OCI-LY3 (cell line): Measurements from ENCODE around the gene CFAP251.

Source experiments
- H2AFZ ChIP-seq: fragments of 200-600, 300-600 bp; shearing (Covaris generic); 2 replicates; pipeline ENCODE4 v1.6.0; 2014; ENCODE audit warnings: antibody characterized with exemption, low read depth, low read length
- H3K27ac ChIP-seq: fragments of 200-600, 300-600 bp; sonication (generic); 2 replicates; pipeline ENCODE4 v1.5.1; 2014; ENCODE audit warnings: mild to moderate bottlenecking, low read length, moderate library complexity, mixed read lengths
- H3K27me3 ChIP-seq: fragments of 200-600, 300-600 bp; sonication (generic); 2 replicates; pipeline ENCODE4 v1.6.1; 2014; ENCODE audit warnings: low read depth, low read length, mixed read lengths
- H3K36me3 ChIP-seq: fragments of 200-600, 300-600 bp; sonication (generic); replicated peaks from 2 replicates; pipeline ENCODE3; 2014; ENCODE audit warnings: low read depth, low read length, mixed read lengths
- H3K4me1 ChIP-seq: fragments of 300-600, 200-600 bp; sonication (generic); 2 replicates; pipeline ENCODE4 v1.6.1; 2014; ENCODE audit warnings: low read length, mixed read lengths
- H3K4me2 ChIP-seq: fragments of 200-600, 300-600 bp; sonication (generic); 2 replicates; pipeline ENCODE4 v1.6.1; 2014; ENCODE audit warnings: low read length, mixed read lengths
- H3K4me3 ChIP-seq: fragments of 300-600, 200-600 bp; sonication (generic); 2 replicates; pipeline ENCODE4 v1.5.1; 2014; ENCODE audit warnings: antibody characterized with exemption, mild to moderate bottlenecking, low read length, moderate library complexity
- H3K79me2 ChIP-seq: fragments of 300-600, 200-600 bp; shearing (Covaris generic); 2 replicates; pipeline ENCODE4 v1.6.1; 2014; ENCODE audit warnings: mild to moderate bottlenecking, low read length, mixed read lengths
- H3K9ac ChIP-seq: fragments of 300-600, 200-600 bp; shearing (Covaris generic); 2 replicates; pipeline ENCODE4 v1.6.0; 2014; ENCODE audit warnings: mild to moderate bottlenecking, low read length, moderate library complexity
- H3K9me3 ChIP-seq: fragments of 200-600, 300-600 bp; shearing (Covaris generic); 2 replicates; pipeline ENCODE4 v1.6.1; 2014; ENCODE audit warnings: low read length, mixed read lengths; ENCODE audit not compliant: insufficient read depth
- H4K20me1 ChIP-seq: fragments of 200-600, 300-600 bp; sonication (generic); 2 replicates; pipeline ENCODE4 v1.6.1; 2016; ENCODE audit warnings: low read length, mixed read lengths; ENCODE audit not compliant: insufficient read depth
- EZH2phosphoT487 ChIP-seq: fragments of 200-600 bp; shearing (Covaris generic); IDR thresholded peaks from 2 replicates; pipeline ENCODE4 v1.6.1; 2018; ENCODE audit warnings: antibody characterized with exemption, mixed run types, low read depth
- TF ChIP-seq, protein P1 (sequence below): fragments of 200-600, 300-600 bp; sonication (generic); IDR thresholded peaks from 2 replicates; pipeline ENCODE4 v1.5.1; 2014; ENCODE audit warnings: antibody characterized with exemption, low read length, low read depth

Gene CFAP251

GRCh38 chr12:122026706-122027333, 108.4 kb downstream of the CFAP251 start:
- Histone ChIP-seq H3K4me3 (no peak overlapping the region), H3K27me3 (no peaks in the 10 kb centered on the region), H3K4me2 (peak overlapping the region; percentile 13; the same call in 1 of the 2 replicates), H3K27ac (no peak overlapping the region; the same call in 1 of the 2 replicates), H2AFZ (no peak overlapping the region), H3K9ac (no peak overlapping the region), H4K20me1 (peaks cover 48% of the 10 kb centered on the region), H3K36me3 (peaks cover 17% of the 10 kb centered on the region), H3K79me2 (peaks cover 95% of the 10 kb centered on the region), H3K4me1 (peaks cover 75% of the 10 kb centered on the region), H3K9me3 (no peaks in the 10 kb centered on the region)
- TF ChIP-seq, protein P1, sequence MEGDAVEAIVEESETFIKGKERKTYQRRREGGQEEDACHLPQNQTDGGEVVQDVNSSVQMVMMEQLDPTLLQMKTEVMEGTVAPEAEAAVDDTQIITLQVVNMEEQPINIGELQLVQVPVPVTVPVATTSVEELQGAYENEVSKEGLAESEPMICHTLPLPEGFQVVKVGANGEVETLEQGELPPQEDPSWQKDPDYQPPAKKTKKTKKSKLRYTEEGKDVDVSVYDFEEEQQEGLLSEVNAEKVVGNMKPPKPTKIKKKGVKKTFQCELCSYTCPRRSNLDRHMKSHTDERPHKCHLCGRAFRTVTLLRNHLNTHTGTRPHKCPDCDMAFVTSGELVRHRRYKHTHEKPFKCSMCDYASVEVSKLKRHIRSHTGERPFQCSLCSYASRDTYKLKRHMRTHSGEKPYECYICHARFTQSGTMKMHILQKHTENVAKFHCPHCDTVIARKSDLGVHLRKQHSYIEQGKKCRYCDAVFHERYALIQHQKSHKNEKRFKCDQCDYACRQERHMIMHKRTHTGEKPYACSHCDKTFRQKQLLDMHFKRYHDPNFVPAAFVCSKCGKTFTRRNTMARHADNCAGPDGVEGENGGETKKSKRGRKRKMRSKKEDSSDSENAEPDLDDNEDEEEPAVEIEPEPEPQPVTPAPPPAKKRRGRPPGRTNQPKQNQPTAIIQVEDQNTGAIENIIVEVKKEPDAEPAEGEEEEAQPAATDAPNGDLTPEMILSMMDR: peak; percentile 17; the same call in 1 of the 2 replicates
- no peak for TF ChIP-seq EZH2phosphoT487

- peaks cover 88% of the 10 kb centered on the region for H3K79me2 ChIP-seq
- peaks cover 18% of the 10 kb centered on the region for H3K36me3 ChIP-seq
- peak overlapping the region; percentile 86 for H3K4me2 ChIP-seq
- peak overlapping the region; percentile 11 for H3K9ac ChIP-seq
- no peaks in the 10 kb centered on the region for H3K27me3 ChIP-seq
- peaks cover 86% of the 10 kb centered on the region for H3K4me1 ChIP-seq
- peak overlapping the region; percentile 55 for H3K4me3 ChIP-seq
- peaks cover 52% of the 10 kb centered on the region for H4K20me1 ChIP-seq
- H3K27ac ChIP-seq: peak overlapping the region; percentile 10
- H3K9me3 ChIP-seq: no peaks in the 10 kb centered on the region
- TF ChIP-seq, protein P1: no peak
- no peak overlapping the region for H2AFZ ChIP-seq
Measured at GRCh38 chr12:122028165-122028904, 109.9 kb downstream of the CFAP251 start.

DNA sequence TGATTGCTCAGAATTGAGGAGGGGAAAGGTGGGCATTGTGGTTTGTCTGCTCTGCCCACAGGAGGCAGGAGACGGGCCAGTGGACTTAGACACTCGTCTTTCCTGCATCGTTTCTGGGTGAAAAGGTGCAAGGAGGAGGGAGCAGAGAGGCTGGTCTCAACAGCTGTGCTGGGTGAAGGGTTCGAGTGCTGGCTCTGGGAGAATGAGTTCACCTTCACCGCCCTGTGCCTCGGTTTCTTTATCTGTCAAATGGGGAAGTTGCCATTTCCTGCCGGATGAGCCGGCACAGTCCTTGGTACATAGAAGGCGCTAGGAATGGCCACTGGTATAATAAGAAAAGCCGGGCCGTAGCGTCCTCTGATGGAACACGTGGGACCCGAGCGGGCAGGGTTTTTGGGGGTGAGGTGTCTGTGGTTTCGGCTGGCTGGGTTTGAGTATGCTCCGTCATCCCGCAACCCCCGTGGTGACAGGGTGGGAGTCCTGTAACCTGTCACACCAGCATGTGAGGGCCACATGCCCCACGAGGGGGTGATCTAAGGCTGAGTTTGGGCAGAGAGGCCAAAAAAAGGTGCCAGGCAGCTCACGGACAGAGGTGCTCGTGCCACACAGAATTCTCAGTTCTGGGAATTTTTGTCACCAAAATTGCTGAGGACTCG, 110.6 kb downstream of the CFAP251 start:
- Histone ChIP-seq H3K4me3 (peak overlapping the region; percentile 55), H3K27me3 (no peaks in the 10 kb centered on the region), H3K27ac (peak overlapping the region; percentile 27), H3K36me3 (peaks cover 24% of the 10 kb centered on the region), H3K9me3 (no peaks in the 10 kb centered on the region), H3K4me1 (peaks cover 83% of the 10 kb centered on the region), H3K4me2 (peak overlapping the region; percentile 86), H3K79me2 (peaks cover 87% of the 10 kb centered on the region), H3K9ac (peak overlapping the region; percentile 11; the same call in 1 of the 2 replicates), H4K20me1 (peaks cover 52% of the 10 kb centered on the region), H2AFZ (no peak overlapping the region)
- TF ChIP-seq, protein P1: peak; percentile 47
- no peak for TF ChIP-seq EZH2phosphoT487
